H1 (cell line): ENCODE results near the gene SEMA4D. TPM values are rescaled to one million over a fixed set of nuclear protein-coding genes. Genes with fewer than 3 reads are reported as not detected.

ENCODE experiments used
- CBX8 ChIP-seq: fragments of 300-800, 300-1000 bp; sonication (generic); IDR thresholded peaks from 2 replicates; pipeline ENCODE4 v1.7.1; 2016; ENCODE audit warnings: low read depth, low read length, borderline replicate concordance
- CTBP2 ChIP-seq: IDR thresholded peaks from 2 replicates; pipeline ENCODE4 v1.7.0; 2011; ENCODE audit warnings: borderline replicate concordance, mild to moderate bottlenecking, moderate library complexity, mixed read lengths, low read length; ENCODE audit not compliant: insufficient read depth, insufficient read length
- POLR2AphosphoS5 ChIP-seq: IDR thresholded peaks from 2 replicates; pipeline ENCODE4 v1.6.1; 2011; ENCODE audit warnings: low read depth, low read length
- TAF1 ChIP-seq: IDR thresholded peaks from 2 replicates; pipeline ENCODE4 v1.6.1; 2011; ENCODE audit warnings: mild to moderate bottlenecking, low read depth, low read length
- YY1 ChIP-seq: IDR thresholded peaks from 2 replicates; pipeline ENCODE4 v1.6.1; 2011; ENCODE audit warnings: low read depth, mild to moderate bottlenecking, low read length
- polyA plus RNA-seq, 7 experiments: library from polyadenylated mRNA; depleted of rRNA in 3 of 7; stranded (reverse) in 5 of 7; unstranded in 2 of 7; fragments of >200 nt in 5 of 7; fragments of 200-250 nt in 2 of 7; gene quantifications; 1 replicate in 5 of 7; 2 replicates in 1 of 7; 4 replicates in 1 of 7; pipeline versions ENCODE4 v1.2.1 to v1.2.3, GENCODE V29; 2011 to 2013; ENCODE audit warnings: missing spikeins in 2 of 7, mixed read lengths in 2 of 7
- total RNA-seq: library from RNA; stranded (reverse); fragmentation: NEBNext Ultra II Directional; extraction: Animal tissue kit (Norgen Biotek cat#: 25700); gene quantifications from 2 replicates; pipeline ENCODE4 v1.2.1, GENCODE V29; 2021

SEMA4D gene
- total and polyA plus RNA-seq, 2 of the 8 experiments (the other 6 are each of a cell fraction or from before 2014, with no cell fraction given), result 21.0 to 70.4 TPM

GRCh38 chr9:89431930-89432725 lies 65.8 kb downstream of the SEMA4D start (continued):
- TF ChIP-seq CTBP2 (no peak), POLR2AphosphoS5 (no peak), TAF1 (no peak), CBX8 (no peak), YY1 (no peak)
